IPS-NIHi7 (cell line): ENCODE measurements around the gene CLDN20.
"Not testable (repeated sequence)": the region's sequence is repeated elsewhere in the genome, so short reads cannot be mapped to it uniquely, and the experiment has no call there.

ENCODE experiments used
- DNase-seq: peaks from one replicate; pipeline ENCODE4 v3.0.0; 2012; ENCODE audit warnings: mixed read lengths; ENCODE audit errors: extremely low spot score

CLDN20 gene, protein sequence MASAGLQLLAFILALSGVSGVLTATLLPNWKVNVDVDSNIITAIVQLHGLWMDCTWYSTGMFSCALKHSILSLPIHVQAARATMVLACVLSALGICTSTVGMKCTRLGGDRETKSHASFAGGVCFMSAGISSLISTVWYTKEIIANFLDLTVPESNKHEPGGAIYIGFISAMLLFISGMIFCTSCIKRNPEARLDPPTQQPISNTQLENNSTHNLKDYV

DNA sequence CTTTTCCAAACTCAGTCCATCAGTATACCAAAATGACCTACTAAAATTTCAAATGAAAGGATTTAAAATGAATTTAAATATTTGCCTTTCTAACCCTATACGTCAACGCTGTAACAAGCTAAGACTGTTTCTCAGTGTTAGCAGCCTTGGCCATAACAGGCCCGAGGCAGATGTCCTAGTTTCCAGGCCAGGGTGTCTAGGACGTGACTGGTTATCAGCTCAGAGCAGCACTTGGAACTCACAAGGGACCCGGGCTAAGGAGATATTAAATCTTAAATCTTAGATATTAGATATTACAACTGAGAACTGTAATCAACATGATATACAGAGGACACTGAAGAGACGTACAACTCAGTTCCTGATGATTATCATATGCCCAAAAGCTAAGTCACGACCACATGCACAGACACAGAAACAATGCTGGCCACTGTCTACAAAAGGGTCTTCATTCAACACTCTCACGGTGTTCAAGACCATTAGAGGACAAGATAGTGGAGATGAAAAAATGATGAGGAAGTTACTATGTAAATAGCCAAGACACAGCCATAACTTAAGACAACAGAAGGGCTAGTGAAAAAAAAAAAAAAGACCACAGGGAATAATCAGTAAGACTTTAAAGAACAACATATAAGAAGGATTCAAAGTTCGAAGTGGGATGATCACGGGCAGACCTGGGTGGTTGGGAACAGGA, at the start of gene CLDN20:
TSS of gene CLDN20 (plus strand) at position 641 of the 691 bp plus-strand sequence. CDS start 11,707 bp downstream, outside the sequence.
- no peak for DNase-seq

DNA sequence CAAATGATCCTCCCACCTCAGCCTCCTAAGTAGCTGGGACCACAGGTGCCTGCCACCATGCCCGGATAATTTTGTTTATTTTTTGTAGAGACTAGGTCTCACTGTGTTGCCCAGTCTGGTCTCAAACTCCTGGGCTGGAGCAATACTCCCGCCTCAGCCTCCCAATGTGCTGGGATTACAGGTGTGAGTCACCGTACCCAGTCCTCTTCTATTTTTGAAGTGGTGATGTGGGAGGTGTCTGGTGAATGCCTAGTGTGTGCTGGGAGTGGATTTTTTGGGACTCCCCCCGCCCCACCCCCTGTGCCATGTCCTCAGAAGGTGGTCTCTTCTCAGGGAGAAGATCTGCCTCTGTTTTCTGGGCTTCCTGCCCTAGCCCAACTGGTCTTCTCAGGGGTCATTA, 47.9 kb upstream of the CLDN20 start:
- no peak for DNase-seq

DNA sequence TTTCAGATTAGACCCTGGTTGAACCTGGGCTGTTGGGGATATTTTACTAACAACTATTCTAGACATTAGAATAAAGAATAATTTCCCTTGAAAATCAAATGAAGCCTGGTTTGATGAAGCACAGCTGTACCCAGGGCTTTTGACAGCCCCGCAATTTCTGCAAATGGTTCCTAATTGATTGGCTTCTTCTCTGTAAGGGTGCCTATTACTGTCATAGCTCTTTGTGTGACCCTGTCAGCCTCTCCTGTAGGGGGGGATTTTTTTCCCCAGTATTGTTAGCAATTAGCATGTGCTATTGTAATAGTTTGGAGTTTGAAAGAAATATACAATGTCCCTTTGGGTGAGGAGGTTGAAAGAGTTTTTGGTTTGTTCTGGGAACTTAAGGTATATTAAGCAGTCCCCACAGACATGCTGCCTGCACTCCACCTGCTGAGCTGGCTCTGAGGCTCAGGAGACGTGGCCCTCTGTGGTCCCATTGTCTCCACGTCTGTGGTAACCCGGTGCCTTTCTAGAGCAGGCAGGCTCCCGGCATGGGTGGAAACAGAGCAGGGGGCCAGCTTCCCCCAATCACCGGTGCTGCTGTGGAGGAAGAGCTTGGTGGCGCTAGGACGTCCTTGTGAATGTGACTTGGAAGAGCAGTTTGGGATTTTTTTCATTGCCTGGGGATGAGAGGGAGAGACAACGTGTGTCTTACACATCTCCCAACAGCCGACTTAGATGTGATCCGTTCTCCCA, 47.3 kb upstream of the CLDN20 start:
- DNase-seq, result peak; percentile 43

DNA sequence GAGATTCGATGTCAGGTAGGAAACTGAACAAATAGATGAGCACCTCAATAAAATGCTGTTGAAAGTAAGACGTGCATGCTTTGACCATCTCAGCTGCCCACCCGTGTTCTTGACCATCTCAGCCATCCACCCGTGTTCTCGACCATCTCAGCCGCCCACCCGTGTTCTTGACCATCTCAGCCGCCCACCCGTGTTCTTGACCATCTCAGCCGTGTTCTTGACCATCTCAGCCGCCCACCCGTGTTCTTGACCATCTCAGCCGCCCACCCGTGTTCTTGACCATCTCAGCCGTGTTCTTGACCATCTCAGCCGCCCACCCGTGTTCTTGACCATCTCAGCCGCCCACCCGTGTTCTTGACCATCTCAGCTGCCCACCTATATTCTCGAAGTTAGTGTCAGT, 45.1 kb upstream of the CLDN20 start:
- DNase-seq, result not testable (repeated sequence)

DNA sequence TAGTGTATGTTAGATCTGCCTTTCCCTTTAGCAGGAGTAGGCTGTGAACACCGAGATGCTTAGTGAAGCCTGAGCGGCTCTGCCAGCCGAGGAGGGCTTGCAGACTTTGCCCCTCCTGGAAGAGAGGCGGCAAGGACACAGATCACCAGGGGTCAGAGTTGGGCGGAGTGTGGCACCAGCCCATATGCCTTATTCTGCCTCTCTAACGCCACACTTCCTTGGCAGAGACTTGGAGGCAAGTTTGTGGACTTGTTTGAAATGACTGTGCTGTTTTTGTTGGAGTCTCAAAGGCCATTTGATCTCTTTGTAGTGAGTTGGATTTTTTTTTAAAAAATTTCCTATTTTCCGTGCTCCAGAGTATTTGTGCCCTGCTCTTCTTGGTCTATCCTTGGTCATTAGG, 44.5 kb upstream of the CLDN20 start:
- DNase-seq, result no peak

DNA sequence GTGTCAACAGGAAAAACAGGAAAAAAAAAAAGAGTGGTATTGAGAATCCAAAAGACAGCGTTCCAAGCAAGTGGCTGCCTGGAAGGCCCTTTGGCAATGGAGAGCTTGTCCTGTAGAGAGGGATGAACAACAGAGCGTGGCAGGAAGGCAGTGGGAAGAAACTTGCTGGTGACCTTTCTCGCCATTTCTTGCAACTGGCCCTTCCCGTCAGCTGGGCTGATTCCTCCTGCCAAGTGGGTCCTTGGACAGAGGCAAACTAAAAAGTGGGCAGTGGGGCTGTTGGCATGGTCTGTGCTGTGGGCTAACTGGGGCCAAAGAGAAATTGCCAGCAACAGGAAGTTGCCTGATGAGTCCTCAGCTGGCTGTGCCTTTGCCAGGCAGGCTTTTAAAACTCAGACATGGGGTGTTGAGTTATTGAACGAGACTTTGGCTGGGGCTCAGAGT, 43.9 kb upstream of the CLDN20 start:
- no peak for DNase-seq

DNA sequence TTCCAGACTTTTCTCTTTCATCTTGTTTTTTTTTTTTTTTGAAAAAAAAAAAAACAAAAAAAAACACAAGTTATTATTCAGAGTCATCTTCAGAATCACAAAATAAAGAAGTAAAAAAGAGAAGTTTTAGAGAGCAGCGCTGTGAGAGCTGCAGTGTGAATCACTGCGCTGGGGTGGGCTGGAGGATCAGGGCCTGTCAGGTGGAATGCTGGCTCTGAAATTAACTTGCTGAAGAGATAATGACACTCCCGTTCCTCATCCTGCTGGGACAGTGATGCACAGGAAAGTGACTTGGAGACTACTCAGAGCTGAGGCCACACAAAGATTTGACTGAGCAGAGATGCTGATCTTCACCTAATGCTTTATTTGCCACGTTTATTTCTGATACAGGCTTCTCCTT, 42.7 kb upstream of the CLDN20 start:
- DNase-seq, result no peak

DNA sequence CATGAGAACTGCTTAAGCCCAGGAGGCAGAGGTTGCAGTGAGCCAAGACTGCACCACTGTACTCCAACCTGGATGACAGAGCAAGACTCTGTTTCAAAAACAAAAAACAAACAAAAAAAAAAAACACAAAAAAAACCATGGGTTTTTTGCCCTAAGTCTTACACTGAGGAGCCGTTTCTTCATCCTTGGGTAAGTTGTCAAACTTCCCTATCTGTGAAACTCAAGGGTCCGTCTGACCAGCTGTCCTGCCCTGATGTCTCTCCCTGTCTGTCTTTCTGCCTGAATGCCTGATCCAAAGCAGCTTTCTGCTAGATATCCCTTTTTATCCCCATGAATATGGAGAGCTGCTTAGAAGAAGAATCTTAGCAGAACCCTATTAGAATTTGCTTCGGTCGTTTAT, 41.3 kb upstream of the CLDN20 start:
- no peak for DNase-seq

DNA sequence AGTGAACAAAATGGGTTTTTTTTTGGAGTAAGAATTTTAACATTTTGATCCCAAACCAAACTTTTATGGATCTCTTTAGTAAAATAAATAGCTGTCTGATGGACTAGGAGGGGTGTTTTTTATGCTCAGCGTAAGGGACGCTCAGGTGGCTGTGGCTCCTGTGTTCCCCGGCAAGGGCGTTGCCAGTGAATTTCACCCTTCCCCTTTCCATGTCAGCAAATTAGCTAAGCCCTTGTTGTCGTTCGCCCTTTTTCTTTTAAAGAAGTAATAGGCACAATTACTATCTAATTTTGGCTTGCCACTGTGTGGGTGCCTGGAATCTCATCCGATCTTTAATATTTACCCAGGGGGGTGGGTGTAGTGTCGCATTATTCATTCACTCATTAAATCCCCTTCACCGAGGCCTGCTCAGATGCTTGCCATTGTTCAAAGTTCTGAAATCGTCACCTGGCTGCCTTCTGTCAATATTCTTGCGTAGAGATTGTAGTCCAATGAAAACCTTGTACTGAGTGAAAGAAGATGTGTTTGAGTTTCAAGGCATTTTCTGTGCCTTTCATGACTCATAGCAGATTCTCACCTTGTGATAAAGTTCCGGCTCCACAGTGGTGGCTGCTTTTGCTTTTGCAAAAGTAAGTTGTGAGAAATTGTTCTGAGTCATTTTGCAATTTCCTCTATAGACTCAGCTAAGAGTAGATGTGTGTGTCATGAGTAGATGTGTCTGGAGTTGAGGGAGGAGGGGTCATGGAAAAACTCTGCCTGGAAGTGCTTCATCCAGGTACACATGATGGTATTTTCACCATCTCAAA, 40.0 kb upstream of the CLDN20 start:
- no peak for DNase-seq

DNA sequence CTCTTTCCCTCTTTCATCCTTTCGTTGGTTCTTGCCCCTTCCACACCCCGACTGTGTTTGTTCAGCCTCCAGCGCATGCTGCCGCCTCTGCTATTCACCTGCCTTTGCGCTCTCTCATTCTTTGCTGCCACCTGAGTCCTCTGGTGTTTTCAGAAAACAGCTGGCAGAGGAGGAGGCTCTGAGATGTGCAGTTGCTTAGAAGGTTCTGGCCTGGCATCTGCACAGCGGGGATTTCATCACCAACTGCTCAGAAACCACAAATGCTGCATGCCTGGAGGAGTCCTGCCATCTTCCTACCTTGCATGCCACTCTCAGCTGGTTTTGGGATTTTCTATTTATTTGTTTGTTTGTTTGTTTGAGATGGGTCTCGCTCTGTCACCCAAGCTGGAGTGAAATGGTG, 39.2 kb upstream of the CLDN20 start:
- no peak for DNase-seq

DNA sequence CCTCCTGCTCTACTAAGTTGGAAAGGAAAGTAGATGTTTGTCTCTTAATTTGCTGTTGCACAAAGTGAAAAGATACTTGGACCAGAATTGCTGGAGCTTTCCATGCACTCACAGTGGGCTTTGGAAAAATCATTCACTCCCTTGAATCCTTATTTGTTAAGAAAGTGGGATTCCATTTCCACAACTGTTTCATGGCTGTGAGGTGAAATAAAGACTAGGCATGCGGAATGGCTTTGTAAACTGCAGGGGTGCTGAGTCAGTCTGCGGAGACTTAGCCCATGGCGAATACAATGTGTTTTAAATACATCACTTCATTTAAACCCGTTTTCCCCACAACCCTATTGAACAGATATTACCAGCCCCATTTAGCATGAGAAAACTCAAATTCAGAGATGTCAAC, 36.8 kb upstream of the CLDN20 start:
- DNase-seq, result no peak

DNA sequence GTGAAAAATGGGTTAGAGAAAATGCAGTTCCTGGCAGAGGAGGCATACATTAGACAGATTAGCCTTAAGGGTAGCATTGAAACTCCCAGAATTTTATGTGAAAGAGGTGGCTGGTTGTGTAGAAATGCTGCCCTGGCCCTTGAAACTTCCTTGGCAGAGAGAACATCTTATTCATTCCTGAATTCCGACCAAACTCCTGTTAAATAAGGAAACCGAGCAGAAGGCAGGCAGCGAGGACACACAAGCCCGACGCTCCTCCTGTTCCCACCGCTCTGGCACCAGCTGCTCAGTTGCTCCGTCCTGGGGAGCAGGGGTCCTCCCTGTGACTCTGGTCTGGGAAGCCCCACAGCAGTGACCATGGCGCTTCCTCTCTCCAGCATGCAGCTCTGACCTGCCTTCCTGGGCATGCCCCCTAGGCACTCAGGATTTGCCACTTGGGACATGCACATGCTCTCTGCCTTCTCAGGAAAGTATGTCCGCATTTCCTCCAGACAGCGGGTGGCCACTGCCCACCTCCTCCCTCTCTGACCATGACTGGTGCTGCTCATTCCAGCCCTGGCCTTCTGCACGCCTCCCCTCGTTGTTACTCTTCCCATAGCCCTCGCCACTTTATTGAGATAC, 35.2 kb upstream of the CLDN20 start:
- no peak for DNase-seq

DNA sequence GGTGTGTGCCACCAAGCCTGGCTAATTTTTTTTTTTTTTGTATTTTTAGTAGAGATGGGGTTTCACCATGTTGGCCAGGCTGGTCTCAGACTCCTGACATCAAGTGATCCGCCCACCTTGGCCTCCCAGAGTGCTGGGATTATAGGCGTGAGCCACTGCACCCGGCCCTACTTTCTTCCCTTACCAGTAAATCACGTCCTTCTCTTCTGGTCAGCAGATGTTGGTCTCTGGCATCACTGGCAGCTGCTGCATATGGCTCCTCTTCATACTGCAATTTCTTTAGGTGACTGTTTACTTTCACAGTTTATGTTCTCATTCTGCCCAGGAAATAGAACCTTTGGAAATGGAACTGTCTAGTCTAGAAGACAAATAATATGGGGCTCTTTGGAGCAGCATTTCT, 32.8 kb upstream of the CLDN20 start:
- not testable (repeated sequence) for DNase-seq

DNA sequence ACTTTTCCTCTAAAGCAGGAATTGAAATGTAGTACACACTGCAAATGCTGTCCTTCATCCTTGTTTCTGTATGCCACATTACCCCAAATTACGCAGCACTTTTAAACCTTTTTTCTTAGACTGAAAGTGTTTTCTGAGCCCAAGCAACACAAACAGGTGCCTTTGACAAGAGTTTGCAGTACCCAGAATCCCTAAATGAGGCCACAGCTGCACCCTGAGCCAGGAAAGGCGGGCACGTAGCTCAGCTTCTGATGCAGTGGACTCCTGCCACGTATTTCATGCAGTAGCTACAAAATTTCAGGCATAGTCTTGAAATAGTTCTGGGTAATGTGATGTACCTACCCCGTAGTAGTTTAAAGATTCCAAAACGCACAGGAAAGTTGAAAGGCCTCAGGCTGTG, 31.0 kb upstream of the CLDN20 start:
- DNase-seq, result no peak

DNA sequence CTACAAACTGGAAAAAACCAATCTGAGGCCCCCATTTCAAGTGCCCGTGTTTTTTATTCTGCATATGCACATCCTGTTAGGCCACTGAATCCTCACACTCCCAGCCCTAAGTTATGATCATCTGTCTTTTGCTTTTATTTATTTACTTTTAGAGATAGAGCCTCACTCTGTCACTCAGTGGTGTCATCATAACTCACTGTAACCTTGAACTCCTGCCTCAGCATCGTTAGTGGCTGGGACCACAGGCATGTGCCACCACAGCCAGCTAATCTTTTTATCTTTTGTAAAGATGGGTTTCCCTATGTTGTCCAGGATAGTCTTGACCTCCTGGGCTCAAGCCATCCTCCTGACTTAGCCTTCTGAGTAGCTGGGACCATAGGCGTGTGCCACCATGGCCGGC, 29.6 kb upstream of the CLDN20 start:
- no peak for DNase-seq

DNA sequence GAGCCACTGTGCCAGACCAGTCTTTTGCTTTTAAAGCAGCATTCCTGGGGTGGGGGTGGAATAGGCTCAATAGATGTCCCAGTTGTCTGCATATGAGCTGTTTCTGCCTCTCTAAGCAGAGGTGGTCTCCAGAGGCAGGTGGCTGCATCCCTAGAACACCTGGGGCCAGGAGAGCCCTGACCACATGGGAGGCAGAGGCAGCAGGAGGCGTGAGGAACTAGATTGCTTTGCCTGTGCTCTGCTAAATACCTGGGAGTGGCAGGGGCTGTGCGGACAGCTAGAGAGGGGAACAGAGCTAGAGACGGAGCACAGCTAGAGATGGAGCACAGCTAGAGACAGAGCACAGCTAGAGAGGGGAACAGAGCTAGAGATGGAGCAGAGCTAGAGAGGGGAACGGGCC, 29.1 kb upstream of the CLDN20 start:
- DNase-seq, result no peak

DNA sequence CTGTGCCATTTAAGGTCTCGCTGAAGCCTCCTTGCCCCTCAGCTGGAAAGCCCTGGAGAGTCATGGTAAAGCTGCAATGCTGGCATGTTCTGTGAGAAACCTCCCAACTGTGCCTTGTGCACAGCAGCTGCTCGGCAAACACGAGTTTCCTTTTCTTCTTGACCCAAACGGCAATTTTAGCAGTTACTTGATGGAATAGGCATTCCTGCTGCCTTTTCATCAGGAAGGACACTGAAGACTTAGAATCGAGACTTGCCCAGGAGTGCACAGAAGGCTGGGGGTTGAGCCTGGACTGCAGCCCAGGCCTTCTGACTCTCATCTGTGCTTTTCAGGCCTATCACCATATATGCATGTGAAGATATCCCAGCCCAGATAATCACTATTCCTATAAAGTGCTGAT, 28.7 kb upstream of the CLDN20 start:
- no peak for DNase-seq

DNA sequence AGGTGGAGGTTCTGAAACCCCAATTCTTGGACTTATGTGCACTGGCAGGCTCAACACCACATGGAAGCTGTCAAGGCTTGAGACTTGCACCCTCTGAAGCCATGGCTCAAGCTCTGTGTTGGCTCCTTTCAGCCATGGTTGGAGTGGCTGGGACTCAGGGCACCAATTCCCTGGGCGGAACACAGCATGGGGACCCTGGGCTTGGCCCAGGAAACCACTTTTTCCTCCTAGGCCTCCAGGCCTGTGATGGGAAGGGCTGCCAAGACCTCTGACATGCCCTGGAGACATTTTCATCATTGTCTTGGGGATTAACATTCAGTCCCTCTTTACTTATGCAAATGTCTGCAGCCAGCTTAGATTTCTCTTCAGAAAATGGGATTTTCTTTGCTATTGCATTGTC, 26.2 kb upstream of the CLDN20 start:
- no peak for DNase-seq

DNA sequence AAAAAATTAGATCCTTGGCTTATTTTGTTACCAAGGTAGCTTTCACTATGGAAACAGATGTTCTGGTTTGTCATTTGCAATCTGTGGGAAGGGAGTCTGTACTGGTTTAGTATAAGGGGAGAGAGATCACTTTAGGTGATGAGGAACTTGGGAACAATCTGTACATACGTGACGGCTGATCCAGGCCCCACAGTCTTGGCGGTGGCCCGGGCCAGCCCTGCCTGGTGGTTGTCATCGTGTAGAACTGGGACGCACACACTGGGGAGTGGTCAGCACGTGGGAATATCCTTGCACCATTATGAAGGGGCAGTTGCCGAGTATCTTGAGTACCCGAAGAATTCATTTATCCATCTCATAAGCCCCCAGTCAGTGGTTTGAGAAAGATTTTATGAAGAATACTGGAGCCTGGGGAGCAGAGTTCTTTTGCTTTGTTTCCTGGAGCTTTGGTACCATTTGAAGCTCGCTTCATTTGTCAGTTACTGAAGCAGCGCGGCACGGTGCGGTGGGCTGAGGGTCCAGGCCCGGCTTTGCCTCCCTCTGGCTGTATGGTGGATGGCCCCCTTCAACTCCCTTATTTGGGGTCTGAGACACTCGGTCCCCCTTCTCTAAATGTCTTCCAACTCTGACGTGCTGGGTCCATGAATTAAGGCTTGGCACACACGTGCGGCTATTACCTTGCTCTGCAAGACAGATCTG, 22.8 kb upstream of the CLDN20 start:
- no peak for DNase-seq

DNA sequence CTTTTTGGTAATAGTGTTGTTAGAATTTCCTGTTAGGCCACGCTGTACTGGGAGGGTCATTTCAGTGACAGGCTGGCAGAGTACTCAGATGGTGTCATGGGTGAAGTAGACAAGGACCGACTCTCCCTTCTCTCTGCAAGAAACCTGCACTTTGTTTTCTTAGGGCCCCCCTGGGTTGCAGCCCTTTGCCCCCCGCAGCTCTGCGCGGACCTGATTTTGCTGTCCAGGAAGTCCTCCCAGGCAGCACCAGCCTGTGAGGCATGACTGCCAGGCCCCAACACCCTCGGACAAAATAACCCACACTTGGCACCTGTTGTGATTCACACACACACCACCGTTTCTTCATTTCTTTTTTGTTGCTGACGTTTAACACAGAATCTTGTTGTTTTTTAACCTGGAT, 21.8 kb upstream of the CLDN20 start:
- DNase-seq, result no peak

DNA sequence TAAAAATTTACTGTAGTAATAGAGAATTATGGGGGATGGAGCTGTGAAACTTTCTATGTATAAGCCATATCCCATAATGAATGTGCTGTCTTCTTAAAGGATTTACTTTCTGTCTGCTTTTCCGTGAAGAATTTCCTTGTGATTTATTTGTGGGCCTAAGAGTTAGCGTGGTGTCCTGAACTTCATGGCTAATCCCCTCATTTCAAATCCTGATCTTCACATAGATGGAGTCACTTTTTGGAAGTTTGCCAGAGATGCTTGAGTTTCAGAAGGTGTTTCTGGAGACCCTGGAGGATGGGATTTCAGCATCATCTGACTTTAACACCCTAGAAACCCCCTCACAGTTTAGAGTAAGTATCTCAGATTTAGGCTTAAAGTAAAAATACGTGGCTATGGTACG, 19.4 kb upstream of the CLDN20 start:
- DNase-seq, result no peak
